Psoas muscle (tissue), 8 donors: ENCODE results near the gene IPMK. TPM values are rescaled to one million over a fixed set of nuclear protein-coding genes. Genes with fewer than 3 reads are reported as not detected.
A peak's percentile ranks its signal among the peaks of the same experiment; 100 is the strongest.

Experiments used
- ATAC-seq, 4 donors: fragments of 200-7000 bp; cut with Tn5 transposase; one replicate each; pipeline ENCODE4 v1.9.1; 2020; ENCODE audit warnings: moderate library complexity in 3 of 4, mild to moderate bottlenecking in 2 of 4
- DNase-seq, 2 donors: peaks; one replicate each; pipeline ENCODE4 v3.0.0-alpha.2; 2020
- H3K27ac ChIP-seq: fragments of 200-600 bp; one replicate; pipeline ENCODE4 v1.8.0; 2022
- H3K27me3 ChIP-seq, 3 donors: fragments of 200-600 bp in 1 of 3; one replicate each; pipeline versions ENCODE4 v1.6.1 to v1.8.0; 2013 to 2022; ENCODE audit warnings: low read length in 2 of 3, mild to moderate bottlenecking in 2 of 3, moderate library complexity in 1 of 3; ENCODE audit not compliant: insufficient read depth in 3 of 3
- H3K36me3 ChIP-seq, 2 donors: fragments of 200-600 bp in 1 of 2; one replicate each; pipeline versions ENCODE4 v1.6.1 to v1.8.0; 2013 to 2022; ENCODE audit warnings: low read depth in 1 of 2, mild to moderate bottlenecking in 1 of 2, moderate library complexity in 1 of 2; ENCODE audit not compliant: insufficient read depth in 1 of 2
- H3K4me1 ChIP-seq: fragments of 200-600 bp; one replicate; pipeline ENCODE4 v1.8.0; 2022
- H3K4me3 ChIP-seq: fragments of 200-600 bp; one replicate; pipeline ENCODE4 v1.8.0; 2022; ENCODE audit warnings: mild to moderate bottlenecking
- H3K9me3 ChIP-seq: fragments of 200-600 bp; one replicate; pipeline ENCODE4 v1.8.0; 2022
- CTCF ChIP-seq: fragments of 200-600 bp; IDR thresholded peaks from one replicate; pipeline ENCODE4 v1.8.0; 2022; ENCODE audit warnings: antibody characterized with exemption
- WGBS, 3 donors: extraction: QIAGEN DNeasy Blood & Tissue Kit; methylation state at CpG; one replicate each; pipeline versions ENCODE4 v1.1.6 to v1.1.7; 2013; 5-methylcytosine and 5-hydroxymethylcytosine counted together
- intact Hi-C, 2 donors: fragments of 100-400 bp; cut with DNase I; formaldehyde crosslinking; loops; one replicate each; pipeline versions ENCODE4 v1.11.0 to v1.14.2; 2022
- polyA plus RNA-seq, 3 donors: library from polyadenylated mRNA; stranded (reverse); fragments of 200-250 nt; gene quantifications; one replicate each; pipeline ENCODE4 v1.2.3, GENCODE V29; 2013
- total RNA-seq, 4 donors: library from RNA; stranded (reverse); fragmentation: NEBNext Ultra II Directional in 2 of 4; extraction: Animal tissue kit (Norgen Biotek cat#: 25700) in 2 of 4; gene quantifications; one replicate each; pipeline versions ENCODE4 v1.2.1 to v1.2.4, GENCODE V29; 2021 to 2023
- donor health status: healthy with polysubstance abuse.
- donor health status: DM: no; HTN: no; CAD: no; lungs with moderate emphysema.
- donor health status: Bipolar disorder and iron deficiency.
- donor health status: healthy.
- donor health status: DM: yes; HTN: yes; CAD: no.
- donor health status: DM: no; HTN: no; CAD: no.
- donor health status: DM: no; HTN: no; CAD: no.
- donor health status: DM: yes; HTN: yes; CAD: no.

The IPMK gene
- total and polyA plus RNA-seq, 7 donors = 2.3 to 10.8 (median 4.3) TPM

DNA sequence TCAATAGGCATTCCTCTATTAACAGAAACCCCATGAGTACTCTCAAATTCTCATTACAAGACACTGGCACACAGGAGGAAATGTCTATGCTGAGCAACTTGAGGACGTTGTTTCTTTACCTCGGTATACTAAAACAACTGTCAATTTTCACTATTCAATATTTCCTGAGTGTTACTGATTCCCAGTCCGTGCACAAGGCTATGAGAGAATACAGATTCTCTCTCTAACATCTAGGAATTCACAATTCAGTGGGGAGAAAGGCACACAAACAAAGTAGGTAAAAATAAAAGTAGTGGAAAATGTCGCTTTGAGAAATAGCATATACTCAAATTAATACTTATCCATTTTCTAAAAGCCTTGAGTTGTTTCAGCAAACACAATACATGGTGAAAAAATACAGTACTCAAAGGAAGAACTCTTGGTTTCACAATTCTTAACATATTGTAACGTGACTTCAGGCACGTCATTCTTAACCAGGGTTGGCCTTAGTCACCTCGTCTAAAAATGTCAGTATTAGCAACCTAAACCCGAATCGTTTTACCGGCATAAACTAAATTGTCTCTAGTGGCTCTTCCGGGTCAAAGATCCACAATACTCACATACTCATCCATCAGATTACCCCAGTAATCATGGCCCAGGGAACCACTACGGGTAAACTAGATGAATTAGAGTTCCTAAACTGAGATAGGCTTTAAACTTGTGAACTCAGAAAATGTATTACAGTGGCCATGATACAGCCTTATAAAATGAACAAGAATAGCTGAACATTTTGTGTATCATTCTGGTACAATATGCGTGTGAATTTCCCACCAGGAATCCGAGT lies 1.5 kb downstream of the IPMK start:
- Histone ChIP-seq H3K27ac (peak overlapping the region; percentile 97), H3K27me3 (no peaks in the 10 kb centered on the region), H3K9me3 (no peaks in the 10 kb centered on the region), H3K4me3 (peak overlapping the region; percentile 90), H3K36me3 (no peaks in the 10 kb centered on the region), H3K4me1 (peaks cover 27% of the 10 kb centered on the region)
- intact Hi-C loops = no loop called here
- DNase-seq (no peak), ATAC-seq (peak; percentile 3 to 24 (median 20))
- WGBS, 3 donors = 6 to 10% (median 9%) methylated on average over 14 of the region's 14 CpGs
- no peak for TF ChIP-seq CTCF

- TF ChIP-seq CTCF = no peak
- 37 to 60% (median 39%) methylated on average over 1 of the region's 1 CpG for WGBS, 3 donors
- intact Hi-C loops = no loop called here
- Histone ChIP-seq H3K4me3 (peak overlapping the region; percentile 90), H3K36me3 (no peaks in the 10 kb centered on the region), H3K27me3 (no peaks in the 10 kb centered on the region), H3K9me3 (no peaks in the 10 kb centered on the region), H3K4me1 (peaks cover 21% of the 10 kb centered on the region), H3K27ac (peak overlapping the region; percentile 97)
- ATAC-seq (no peak), DNase-seq (no peak)
Measured at GRCh38 chr10:58265249-58265648, 2.4 kb downstream of the IPMK start.

- 70 to 75% (median 73%) methylated on average over 5 of the region's 5 CpGs for WGBS, 3 donors
- Histone ChIP-seq H3K27ac (peak overlapping the region; percentile 97), H3K4me1 (peaks cover 18% of the 10 kb centered on the region), H3K36me3 (no peaks in the 10 kb centered on the region), H3K4me3 (peak overlapping the region; percentile 90), H3K27me3 (no peaks in the 10 kb centered on the region), H3K9me3 (no peaks in the 10 kb centered on the region)
- ATAC-seq (no peak), DNase-seq (no peak)
- no peak for TF ChIP-seq CTCF
- intact Hi-C loops = loop anchor here in 1 of 2 donors (5.0 kb wide), 1 partner anchor 42 kb away; no protein-coding TSS in a partner anchor
Measured at GRCh38 chr10:58264780-58265179, 2.9 kb downstream of the IPMK start.

DNA sequence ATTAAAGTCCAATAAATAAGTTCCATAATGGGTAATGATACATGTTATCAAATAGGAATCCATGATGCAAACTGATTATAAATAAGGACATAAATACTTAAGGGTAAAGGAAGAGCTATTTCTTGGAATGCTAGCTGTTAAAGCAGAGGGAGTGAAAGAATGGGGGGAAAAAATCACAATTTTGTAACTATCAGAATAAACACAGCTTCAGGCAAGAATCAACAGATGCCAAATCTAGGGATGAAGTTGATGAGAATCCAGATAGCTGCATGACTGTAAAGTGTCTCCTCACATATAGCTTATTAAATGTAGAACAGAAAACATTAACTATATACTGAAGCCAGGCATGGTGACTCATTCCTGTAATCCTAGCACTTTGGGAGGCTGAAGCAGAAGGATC lies 4.9 kb downstream of the IPMK start:
- ATAC-seq (no peak), DNase-seq (no peak)
- H3K36me3 ChIP-seq = no peaks in the 10 kb centered on the region
- intact Hi-C loops = loop anchor here in 1 of 2 donors (5.0 kb wide), 1 partner anchor 40 kb away; no protein-coding TSS in a partner anchor
- H3K27me3 ChIP-seq = no peaks in the 10 kb centered on the region
- no peak overlapping the region for H3K27ac ChIP-seq
- H3K4me1 ChIP-seq = peaks cover 16% of the 10 kb centered on the region
- no peak for TF ChIP-seq CTCF
- no peaks in the 10 kb centered on the region for H3K9me3 ChIP-seq
- no peak overlapping the region for H3K4me3 ChIP-seq
